HepG2 (cell line): ENCODE data around the gene TYMP. TPM values are rescaled to one million over a fixed set of nuclear protein-coding genes. Genes with fewer than 3 reads are reported as not detected.

Experiments
- ADNP ChIP-seq: sonication (generic); formaldehyde crosslinking; IDR thresholded peaks from 2 replicates; pipeline ENCODE4 v1.4.0; 2020; ENCODE audit warnings: missing genetic modification reagents
- AKAP8 ChIP-seq: sonication (generic); formaldehyde crosslinking; IDR thresholded peaks from 2 replicates; pipeline ENCODE4 v1.5.1; 2020; ENCODE audit warnings: mild to moderate bottlenecking, missing genetic modification reagents
- HDAC2 ChIP-seq: sonication (generic); formaldehyde crosslinking; IDR thresholded peaks from 2 replicates; pipeline ENCODE4 v1.4.0; 2020; ENCODE audit warnings: missing genetic modification reagents
- KDM6A ChIP-seq: IDR thresholded peaks from 2 replicates; pipeline ENCODE4 v1.6.1; 2016; ENCODE audit warnings: low read depth
- LCORL ChIP-seq, 2 experiments: fragments of 450-650 bp in 1 of 2; sonication (generic) in 1 of 2; formaldehyde crosslinking in 1 of 2; IDR thresholded peaks; 2 replicates each; pipeline versions ENCODE4 v1.5.0 to v1.6.1; 2017 to 2020; ENCODE audit warnings: antibody characterized with exemption in 1 of 2, missing genetic modification reagents in 1 of 2
- MEF2D ChIP-seq: sonication (generic); formaldehyde crosslinking; IDR thresholded peaks from 2 replicates; pipeline ENCODE4 v1.5.1; 2020; ENCODE audit warnings: mild to moderate bottlenecking, missing genetic modification reagents
- PHF20 ChIP-seq: sonication (generic); formaldehyde crosslinking; IDR thresholded peaks from 2 replicates; pipeline ENCODE4 v1.5.0; 2020; ENCODE audit warnings: mild to moderate bottlenecking, missing genetic modification reagents
- PTBP1 ChIP-seq: fragments of 200-400 bp; formaldehyde crosslinking; IDR thresholded peaks from 2 replicates; pipeline ENCODE4 v1.6.1; 2018; ENCODE audit warnings: low read length, low read depth; ENCODE audit not compliant: poor library complexity, severe bottlenecking
- RBM39 ChIP-seq: fragments of 200-400 bp; formaldehyde crosslinking; IDR thresholded peaks from one replicate; pipeline ENCODE4 v1.6.1; 2018; ENCODE audit warnings: antibody characterized with exemption, mild to moderate bottlenecking, low read depth, low read length; ENCODE audit not compliant: poor library complexity, severe bottlenecking
- SALL2 ChIP-seq: sonication (generic); formaldehyde crosslinking; IDR thresholded peaks from 2 replicates; pipeline ENCODE4 v1.8.1; 2023; ENCODE audit warnings: mild to moderate bottlenecking, missing genetic modification reagents, inconsistent platforms
- SATB2 ChIP-seq: sonication (generic); formaldehyde crosslinking; IDR thresholded peaks from 2 replicates; pipeline ENCODE4 v1.5.0; 2020; ENCODE audit warnings: missing genetic modification reagents
- ZBTB3 ChIP-seq: sonication (generic); formaldehyde crosslinking; IDR thresholded peaks from 2 replicates; pipeline ENCODE4 v1.4.0; 2020; ENCODE audit warnings: low read depth, mild to moderate bottlenecking, moderate library complexity, missing genetic modification reagents, borderline replicate concordance
- ZNF30 ChIP-seq: sonication (generic); formaldehyde crosslinking; IDR thresholded peaks from 2 replicates; pipeline ENCODE4 v1.5.0; 2020; ENCODE audit warnings: mild to moderate bottlenecking, missing genetic modification reagents
- ZNF670 ChIP-seq: sonication (generic); formaldehyde crosslinking; IDR thresholded peaks from 2 replicates; pipeline ENCODE4 v1.8.0; 2022; ENCODE audit warnings: mild to moderate bottlenecking, missing genetic modification reagents, borderline replicate concordance
- polyA plus RNA-seq, 8 experiments: library from polyadenylated mRNA; depleted of rRNA in 3 of 8; stranded (reverse) in 7 of 8; unstranded in 1 of 8; fragments of >200 nt; fragmentation: Illumina TruSeq in 4 of 8; extraction: Trizol in 4 of 8; gene quantifications; 2 replicates each; pipeline versions ENCODE4 v1.2.1 to v1.2.3, GENCODE V29; 2011 to 2016; ENCODE audit warnings: low read depth in 4 of 8, missing spikeins in 1 of 8, mixed read lengths in 1 of 8; ENCODE audit not compliant: insufficient read depth in 1 of 8
- total RNA-seq, 5 experiments: library from RNA; depleted of rRNA; stranded (reverse); fragments of >200 nt; fragmentation: Illumina TruSeq; extraction: Trizol; gene quantifications; 2 replicates each; pipeline ENCODE4 v1.2.3, GENCODE V29; 2016; ENCODE audit warnings: low read depth in 1 of 5
- TF ChIP-seq, protein P1 (sequence below): sonication (generic); formaldehyde crosslinking; IDR thresholded peaks from 2 replicates; pipeline ENCODE4 v1.4.0; 2020; ENCODE audit warnings: missing genetic modification reagents
- TF ChIP-seq, protein P2 (sequence below): sonication (generic); formaldehyde crosslinking; IDR thresholded peaks from 2 replicates; pipeline ENCODE4 v1.8.0; 2022; ENCODE audit warnings: missing genetic modification reagents, mild to moderate bottlenecking, inconsistent platforms, borderline replicate concordance
- TF ChIP-seq, protein P3 (sequence below): sonication (generic); formaldehyde crosslinking; IDR thresholded peaks from 2 replicates; pipeline ENCODE4 v1.4.0; 2020; ENCODE audit warnings: mild to moderate bottlenecking, missing genetic modification reagents
- TF ChIP-seq, protein P4 (sequence below): sonication (generic); formaldehyde crosslinking; conservative IDR thresholded peaks from 2 replicates; pipeline ENCODE4 v1.8.1; 2023; ENCODE audit warnings: missing genetic modification reagents
- TF ChIP-seq, protein P5 (sequence below): sonication (generic); formaldehyde crosslinking; IDR thresholded peaks from 2 replicates; pipeline ENCODE4 v1.5.0; 2020; ENCODE audit warnings: mild to moderate bottlenecking, missing genetic modification reagents
- TF ChIP-seq, protein P6 (sequence below): sonication (generic); formaldehyde crosslinking; IDR thresholded peaks from 2 replicates; pipeline ENCODE4 v1.5.0; 2020; ENCODE audit warnings: mild to moderate bottlenecking, missing genetic modification reagents

Gene TYMP
- total and polyA plus RNA-seq, 2 of the 13 experiments (the other 11 are each of a cell fraction or from before 2014, with no cell fraction given) = 3.9 to 4.3 TPM

DNA sequence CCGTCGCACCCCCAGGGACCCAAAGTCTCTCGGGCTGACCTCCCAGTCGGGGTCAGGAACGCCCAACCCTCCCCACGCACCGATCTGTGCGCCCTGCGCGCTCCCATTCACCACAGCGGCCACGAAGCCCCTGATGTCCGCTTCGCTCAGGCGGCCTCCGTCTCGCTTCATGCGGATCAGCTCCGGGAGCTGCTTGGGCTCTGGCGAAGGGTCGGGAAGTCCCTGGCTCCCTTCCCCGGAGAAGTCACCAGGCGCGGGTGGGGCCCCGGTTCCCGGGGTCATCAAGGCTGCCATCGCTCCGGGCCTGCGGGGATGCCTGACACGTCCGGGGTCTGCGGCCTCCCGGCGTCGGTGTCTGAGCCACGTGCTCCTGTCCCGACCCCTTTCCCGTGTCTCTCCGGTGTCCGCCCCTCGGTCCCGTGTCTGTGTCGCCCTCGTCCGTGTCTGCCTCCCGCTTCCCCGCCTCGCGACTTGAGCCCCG is 356 bp downstream of the TYMP start (continued):
- TF ChIP-seq, protein P1, sequence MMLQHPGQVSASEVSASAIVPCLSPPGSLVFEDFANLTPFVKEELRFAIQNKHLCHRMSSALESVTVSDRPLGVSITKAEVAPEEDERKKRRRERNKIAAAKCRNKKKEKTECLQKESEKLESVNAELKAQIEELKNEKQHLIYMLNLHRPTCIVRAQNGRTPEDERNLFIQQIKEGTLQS (CRISPR knock-in tag) = no peak
- no peak for TF ChIP-seq PHF20 (CRISPR knock-in tag)
- TF ChIP-seq, protein P2, sequence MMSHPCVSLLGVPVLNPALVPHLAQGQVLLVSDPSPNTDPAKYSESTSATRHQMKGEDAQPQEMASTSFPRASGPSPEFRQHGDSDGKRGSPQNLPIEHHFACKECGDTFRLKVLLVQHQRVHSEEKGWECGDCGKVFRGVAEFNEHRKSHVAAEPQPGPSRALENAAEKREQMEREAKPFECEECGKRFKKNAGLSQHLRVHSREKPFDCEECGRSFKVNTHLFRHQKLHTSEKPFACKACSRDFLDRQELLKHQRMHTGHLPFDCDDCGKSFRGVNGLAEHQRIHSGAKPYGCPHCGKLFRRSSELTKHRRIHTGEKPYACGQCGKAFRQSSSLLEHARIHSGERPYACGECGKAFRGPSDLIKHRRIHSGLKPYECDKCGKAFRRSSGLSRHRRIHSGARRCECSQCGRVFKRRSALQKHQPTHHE = peak; percentile 53; the same call in 1 of the 2 replicates
- no peak for TF ChIP-seq ZBTB3 (CRISPR knock-in tag)
- TF ChIP-seq, protein P3, sequence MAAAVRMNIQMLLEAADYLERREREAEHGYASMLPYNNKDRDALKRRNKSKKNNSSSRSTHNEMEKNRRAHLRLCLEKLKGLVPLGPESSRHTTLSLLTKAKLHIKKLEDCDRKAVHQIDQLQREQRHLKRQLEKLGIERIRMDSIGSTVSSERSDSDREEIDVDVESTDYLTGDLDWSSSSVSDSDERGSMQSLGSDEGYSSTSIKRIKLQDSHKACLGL (CRISPR knock-in tag) = no peak; the same call in 1 of the 2 replicates
- TF ChIP-seq HDAC2 = no peak
- peak; percentile 12 for TF ChIP-seq RBM39
- TF ChIP-seq LCORL (IDR thresholded peaks at IDR 0.05) = no peak
- 0 out of 2 replicates have a peak, but pooled peaks have one; percentile 12 for TF ChIP-seq LCORL (CRISPR knock-in tag; IDR thresholded peaks at IDR 0.05)
- TF ChIP-seq, protein P4, sequence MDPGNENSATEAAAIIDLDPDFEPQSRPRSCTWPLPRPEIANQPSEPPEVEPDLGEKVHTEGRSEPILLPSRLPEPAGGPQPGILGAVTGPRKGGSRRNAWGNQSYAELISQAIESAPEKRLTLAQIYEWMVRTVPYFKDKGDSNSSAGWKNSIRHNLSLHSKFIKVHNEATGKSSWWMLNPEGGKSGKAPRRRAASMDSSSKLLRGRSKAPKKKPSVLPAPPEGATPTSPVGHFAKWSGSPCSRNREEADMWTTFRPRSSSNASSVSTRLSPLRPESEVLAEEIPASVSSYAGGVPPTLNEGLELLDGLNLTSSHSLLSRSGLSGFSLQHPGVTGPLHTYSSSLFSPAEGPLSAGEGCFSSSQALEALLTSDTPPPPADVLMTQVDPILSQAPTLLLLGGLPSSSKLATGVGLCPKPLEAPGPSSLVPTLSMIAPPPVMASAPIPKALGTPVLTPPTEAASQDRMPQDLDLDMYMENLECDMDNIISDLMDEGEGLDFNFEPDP (CRISPR knock-in tag) = no peak; the same call in 1 of the 2 replicates
- TF ChIP-seq, protein P5, sequence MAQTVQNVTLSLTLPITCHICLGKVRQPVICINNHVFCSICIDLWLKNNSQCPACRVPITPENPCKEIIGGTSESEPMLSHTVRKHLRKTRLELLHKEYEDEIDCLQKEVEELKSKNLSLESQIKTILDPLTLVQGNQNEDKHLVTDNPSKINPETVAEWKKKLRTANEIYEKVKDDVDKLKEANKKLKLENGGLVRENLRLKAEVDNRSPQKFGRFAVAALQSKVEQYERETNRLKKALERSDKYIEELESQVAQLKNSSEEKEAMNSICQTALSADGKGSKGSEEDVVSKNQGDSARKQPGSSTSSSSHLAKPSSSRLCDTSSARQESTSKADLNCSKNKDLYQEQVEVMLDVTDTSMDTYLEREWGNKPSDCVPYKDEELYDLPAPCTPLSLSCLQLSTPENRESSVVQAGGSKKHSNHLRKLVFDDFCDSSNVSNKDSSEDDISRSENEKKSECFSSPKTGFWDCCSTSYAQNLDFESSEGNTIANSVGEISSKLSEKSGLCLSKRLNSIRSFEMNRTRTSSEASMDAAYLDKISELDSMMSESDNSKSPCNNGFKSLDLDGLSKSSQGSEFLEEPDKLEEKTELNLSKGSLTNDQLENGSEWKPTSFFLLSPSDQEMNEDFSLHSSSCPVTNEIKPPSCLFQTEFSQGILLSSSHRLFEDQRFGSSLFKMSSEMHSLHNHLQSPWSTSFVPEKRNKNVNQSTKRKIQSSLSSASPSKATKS (CRISPR knock-in tag) = no peak
- no peak for TF ChIP-seq SALL2 (CRISPR knock-in tag)
- TF ChIP-seq KDM6A (CRISPR knock-in tag) = no peak
- peak; percentile 53; the same call in 1 of the 2 replicates for TF ChIP-seq ZNF670 (CRISPR knock-in tag)
- no peak for TF ChIP-seq ZNF30 (CRISPR knock-in tag)
- TF ChIP-seq AKAP8 (CRISPR knock-in tag) = peak; percentile 3; the same call in 1 of the 2 replicates
- TF ChIP-seq ADNP (CRISPR knock-in tag) = peak; percentile 10; the same call in 1 of the 2 replicates
- TF ChIP-seq, protein P6, sequence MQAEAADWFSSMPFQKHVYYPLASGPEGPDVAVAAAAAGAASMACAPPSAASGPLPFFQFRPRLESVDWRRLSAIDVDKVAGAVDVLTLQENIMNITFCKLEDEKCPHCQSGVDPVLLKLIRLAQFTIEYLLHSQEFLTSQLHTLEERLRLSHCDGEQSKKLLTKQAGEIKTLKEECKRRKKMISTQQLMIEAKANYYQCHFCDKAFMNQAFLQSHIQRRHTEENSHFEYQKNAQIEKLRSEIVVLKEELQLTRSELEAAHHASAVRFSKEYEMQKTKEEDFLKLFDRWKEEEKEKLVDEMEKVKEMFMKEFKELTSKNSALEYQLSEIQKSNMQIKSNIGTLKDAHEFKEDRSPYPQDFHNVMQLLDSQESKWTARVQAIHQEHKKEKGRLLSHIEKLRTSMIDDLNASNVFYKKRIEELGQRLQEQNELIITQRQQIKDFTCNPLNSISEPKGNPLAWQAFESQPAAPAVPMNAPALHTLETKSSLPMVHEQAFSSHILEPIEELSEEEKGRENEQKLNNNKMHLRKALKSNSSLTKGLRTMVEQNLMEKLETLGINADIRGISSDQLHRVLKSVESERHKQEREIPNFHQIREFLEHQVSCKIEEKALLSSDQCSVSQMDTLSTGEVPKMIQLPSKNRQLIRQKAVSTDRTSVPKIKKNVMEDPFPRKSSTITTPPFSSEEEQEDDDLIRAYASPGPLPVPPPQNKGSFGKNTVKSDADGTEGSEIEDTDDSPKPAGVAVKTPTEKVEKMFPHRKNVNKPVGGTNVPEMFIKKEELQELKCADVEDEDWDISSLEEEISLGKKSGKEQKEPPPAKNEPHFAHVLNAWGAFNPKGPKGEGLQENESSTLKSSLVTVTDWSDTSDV (CRISPR knock-in tag) = 0 out of 2 replicates have a peak, but pooled peaks have one; percentile 12
- peak; percentile 33; the same call in 1 of the 2 replicates for TF ChIP-seq MEF2D
- TF ChIP-seq PTBP1 = no peak
- TF ChIP-seq SATB2 (CRISPR knock-in tag) = no peak
